Posterior vena cava (tissue), 2 donors: ENCODE data around the gene ATP5IF1. TPM values are rescaled to one million over a fixed set of nuclear protein-coding genes. Genes with fewer than 3 reads are reported as not detected.

Source experiments
- total RNA-seq, 2 donors: library from RNA; stranded (reverse); fragmentation: NEBNext Ultra II Directional; extraction: Animal tissue kit (Norgen Biotek cat#: 25700); gene quantifications; one replicate each; pipeline ENCODE4 v1.2.1, GENCODE V29; 2021
- donor health status: DM: yes; HTN: yes; CAD: no.
- donor health status: DM: yes; HTN: yes; CAD: no.

The ATP5IF1 gene
- total RNA-seq, 2 donors from 2014 or later = 85.3 to 88.4 TPM

Other genes with a start within 250 kb of the ATP5IF1 start
- 10 to 100 TPM; 12.3 to 15.0 TPM for gene EYA3, start 147.5 kb upstream of the ATP5IF1 start, total RNA-seq
- 1 to 10 TPM; 5.9 to 9.3 TPM for gene PTAFR, start 59.4 kb upstream of the ATP5IF1 start, total RNA-seq
- 10 to 100 TPM; 69.3 to 80.5 TPM for gene DNAJC8, start 3.1 kb upstream of the ATP5IF1 start, total RNA-seq
- 10 to 100 TPM; 13.7 to 16.8 TPM for gene SESN2, start 23.4 kb downstream of the ATP5IF1 start, total RNA-seq
- 10 to 100 TPM in 1 of 2 donors, 1 to 10 TPM in 1; 9.5 to 10.7 TPM for gene MED18, start 92.9 kb downstream of the ATP5IF1 start, total RNA-seq
- 10 to 100 TPM; 21.7 to 25.9 TPM for gene PHACTR4, start 133.6 kb downstream of the ATP5IF1 start, total RNA-seq